Sigmoid colon (tissue), 4 donors: ENCODE measurements around the gene GUK1.

ENCODE experiments used
- CTCF ChIP-seq, 4 experiments: fragments of 450-650 bp in 3 of 4; fragments of 200-600 bp in 1 of 4; IDR thresholded peaks; one replicate each; pipeline ENCODE4 v1.5.1; 2016 to 2019; ENCODE audit warnings: antibody characterized with exemption in 4 of 4, mild to moderate bottlenecking in 3 of 4, moderate library complexity in 2 of 4
- EP300 ChIP-seq, 4 donors: sonication (generic); formaldehyde crosslinking; IDR thresholded peaks; one replicate each; pipeline ENCODE4 v1.6.1; 2017; ENCODE audit warnings: antibody characterized with exemption in 4 of 4

DNA sequence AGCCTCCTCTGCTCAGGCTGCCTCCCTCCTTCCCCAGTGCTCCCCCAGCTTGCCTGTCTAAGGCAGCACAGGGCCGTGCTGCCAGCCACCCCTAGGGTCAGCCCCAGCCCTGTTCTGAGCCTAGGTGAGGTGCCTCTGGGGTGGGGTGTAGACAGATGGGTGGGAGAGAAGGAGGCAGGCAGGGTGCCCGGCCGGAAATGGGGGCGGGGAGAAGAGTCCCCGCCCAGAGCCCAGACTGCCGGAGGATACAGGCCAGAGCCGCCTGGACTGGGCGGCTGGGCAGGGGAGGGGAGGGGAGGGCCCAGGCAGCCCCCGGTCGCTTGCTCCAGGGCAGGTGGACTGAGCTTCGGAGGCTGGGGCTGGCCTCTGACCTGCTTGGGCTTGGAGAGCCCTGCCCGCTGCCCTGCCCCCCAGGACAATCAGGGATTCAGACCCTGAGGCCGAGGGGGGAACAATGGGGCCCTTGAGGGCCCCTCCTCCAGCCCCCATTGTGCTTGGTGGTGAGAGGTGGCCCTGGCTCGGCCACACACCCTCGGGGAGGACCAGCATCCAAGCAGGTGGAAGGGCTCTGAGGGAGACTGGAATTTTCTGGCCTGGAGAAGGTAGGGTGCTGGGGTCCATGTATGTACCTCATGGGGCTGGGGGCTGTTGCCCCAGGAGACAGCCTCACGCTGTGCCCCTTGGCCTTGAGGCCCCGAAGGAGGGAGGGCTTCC lies 9.5 kb downstream of the GUK1 start, which contains the start of gene GJC2:
- TF ChIP-seq CTCF (IDR thresholded peaks at IDR 0.05) (no peak), EP300 (IDR thresholded peaks at IDR 0.05) (peak in 1 of 4 donors; percentile 16)
